ENCODE data around the gene CUEDC1.
"Not testable (repeated sequence)": the region's sequence is repeated elsewhere in the genome, so short reads cannot be mapped to it uniquely, and the experiment has no call there.

The CUEDC1 gene

DNA sequence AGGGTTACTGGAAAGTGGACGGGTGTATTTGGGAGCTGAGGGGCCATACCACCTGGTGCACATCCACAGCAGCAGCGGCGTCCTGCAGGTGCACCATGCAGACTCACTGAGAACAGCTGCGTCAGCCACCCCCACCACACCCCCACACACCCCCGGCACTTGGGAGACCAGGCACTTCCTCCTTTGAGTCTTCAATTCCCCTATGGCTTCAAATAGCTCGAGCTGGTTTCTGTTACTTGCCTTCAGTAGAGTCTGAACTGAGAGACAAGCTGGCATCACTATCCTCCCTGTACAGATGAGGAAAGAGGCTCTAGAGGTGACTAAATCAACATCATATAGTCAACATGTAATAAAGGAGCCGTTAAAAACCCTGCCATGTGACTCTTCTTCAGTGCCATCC is 15.4 kb downstream of the CUEDC1 start:
- no peak for DNase-seq (ENCODE audit: low read depth, low spot score)

- DNase-seq (ENCODE audit: low read depth, low spot score): no peak
Measured at GRCh38 chr17:57938061-57938502, 17.1 kb downstream of the CUEDC1 start.

DNA sequence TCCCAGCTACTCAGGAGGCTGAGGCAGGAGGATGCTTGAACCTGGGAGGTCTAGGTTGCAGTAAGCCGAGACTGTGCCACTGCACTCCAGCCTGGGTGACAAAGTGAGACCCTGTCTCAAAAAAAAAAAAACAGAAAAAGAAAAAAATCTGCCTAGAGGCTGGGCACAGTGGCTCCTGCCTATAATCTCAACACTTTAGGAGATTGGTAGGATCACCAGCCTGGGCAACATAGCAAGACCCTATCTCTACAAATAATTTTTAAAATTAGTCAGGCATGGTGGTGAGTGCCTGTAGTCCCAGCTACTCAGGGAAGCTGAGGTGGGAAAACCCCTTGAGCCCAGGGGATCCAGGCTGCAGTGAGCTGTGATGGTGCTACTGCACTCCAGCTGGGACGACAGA is 17.7 kb downstream of the CUEDC1 start:
- no peak for DNase-seq (ENCODE audit: low read depth, low spot score)

GRCh38 chr17:57935833-57936807 is 19.1 kb downstream of the CUEDC1 start:
- no peak for DNase-seq (ENCODE audit: low read depth, low spot score)

- no peak for DNase-seq (ENCODE audit: low read depth, low spot score)
Measured at GRCh38 chr17:57931488-57932137, 23.6 kb downstream of the CUEDC1 start.

DNA sequence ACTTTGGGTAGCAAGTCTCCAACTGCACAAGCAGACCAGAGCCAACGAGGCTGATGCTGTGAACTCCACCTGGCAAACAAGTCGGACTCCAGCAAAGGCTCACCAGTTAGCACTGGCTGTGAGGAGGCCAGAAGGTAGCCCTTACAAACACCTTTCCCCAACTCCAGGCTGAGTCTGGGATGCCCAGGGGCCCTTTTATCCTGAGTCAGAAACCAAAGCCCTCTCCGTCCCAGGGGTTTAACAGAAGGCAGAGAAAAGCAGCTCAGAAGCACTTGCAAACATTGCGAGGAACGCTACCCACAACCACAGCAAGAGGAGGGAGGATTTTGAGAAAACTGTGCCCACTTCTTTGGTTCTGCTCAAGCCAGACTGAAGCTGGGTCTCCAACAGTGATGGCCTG is 25.0 kb downstream of the CUEDC1 start:
- DNase-seq (ENCODE audit: low read depth, low spot score): no peak

GRCh38 chr17:57929386-57929785 is 25.8 kb downstream of the CUEDC1 start:
- no peak for DNase-seq (ENCODE audit: low read depth, low spot score)

- no peak for DNase-seq (ENCODE audit: low read depth, low spot score)
Measured at GRCh38 chr17:57928928-57929327, 26.3 kb downstream of the CUEDC1 start.

DNA sequence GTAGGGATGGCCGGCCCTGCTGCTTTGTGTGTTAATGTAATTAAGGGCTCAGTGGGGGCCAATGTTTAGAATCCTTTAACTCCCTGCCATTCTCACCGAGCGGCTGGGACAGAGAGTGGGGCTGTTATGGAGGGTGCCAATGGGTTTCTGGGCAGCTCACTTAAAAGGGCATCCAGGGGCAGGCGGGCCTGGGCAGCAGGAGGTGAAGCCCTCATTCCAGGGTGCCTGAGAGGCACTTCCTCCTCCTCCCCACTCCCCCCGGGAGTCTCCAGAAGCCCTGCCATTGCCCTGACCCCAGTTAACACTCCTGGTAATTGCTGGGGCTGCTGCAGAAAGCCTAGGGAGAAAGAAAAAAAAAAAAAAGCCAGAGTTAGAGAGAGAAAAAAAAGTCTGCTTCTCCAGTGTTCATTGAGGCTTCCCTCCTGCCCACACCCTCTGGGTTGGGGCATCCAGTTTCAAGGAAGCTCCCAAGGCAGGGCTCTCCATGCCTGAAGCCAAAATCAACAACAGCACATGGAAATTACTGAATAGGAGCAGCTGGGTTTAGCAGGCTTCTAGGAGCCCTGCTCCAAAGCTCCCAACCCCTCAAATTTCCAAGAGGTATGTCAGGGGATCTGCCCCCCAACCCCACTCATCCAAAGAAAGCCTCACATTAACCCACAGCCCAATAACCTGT is 28.0 kb downstream of the CUEDC1 start:
- DNase-seq (ENCODE audit: low read depth, low spot score): no peak

DNA sequence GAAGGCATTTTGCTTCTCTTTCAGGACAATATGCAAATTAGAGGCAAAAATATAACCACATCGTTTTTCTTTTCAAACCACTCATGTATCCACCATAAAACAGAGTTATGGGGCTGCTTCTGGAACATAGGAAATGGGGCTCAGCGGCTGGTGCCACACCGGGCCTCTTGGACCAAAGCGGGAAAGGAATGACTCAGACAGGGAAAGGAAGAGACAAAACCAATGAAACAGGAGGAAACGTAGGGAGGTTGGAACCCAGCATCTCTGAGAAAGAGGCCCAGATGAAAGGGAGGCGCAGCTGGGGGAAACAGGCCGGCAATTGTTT is 28.5 kb downstream of the CUEDC1 start:
- DNase-seq (ENCODE audit: low read depth, low spot score): no peak

DNA sequence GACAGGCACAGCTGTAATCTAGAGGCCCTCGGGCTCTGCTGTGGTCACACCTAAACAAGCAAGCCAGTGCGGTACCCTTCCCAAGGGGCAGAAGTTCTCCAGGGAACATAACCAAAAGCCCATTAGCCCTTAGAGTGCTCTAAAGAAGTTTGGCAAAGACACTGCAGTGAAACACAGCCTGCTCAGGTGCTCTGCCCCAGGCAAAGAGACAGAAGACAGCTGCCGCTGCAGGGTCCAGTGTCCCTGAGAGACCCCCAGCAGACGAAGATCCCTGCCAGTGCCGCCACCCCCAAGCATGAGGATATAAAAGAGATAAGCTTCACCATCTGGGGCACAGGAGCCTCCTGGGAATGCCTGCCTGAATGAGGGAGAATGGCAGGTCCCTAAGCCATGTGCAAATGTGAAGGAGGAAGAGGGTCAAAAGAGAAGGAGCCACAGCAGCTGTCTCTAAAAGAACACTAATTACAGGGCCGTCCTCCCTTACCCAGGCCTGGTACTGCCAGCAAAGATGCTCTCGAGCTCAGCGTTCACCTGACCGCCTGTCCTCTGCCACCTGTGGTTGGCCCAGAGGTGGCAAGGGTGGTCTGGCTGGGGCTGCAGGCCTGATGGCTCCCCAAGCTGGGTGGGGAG is 29.7 kb downstream of the CUEDC1 start:
- DNase-seq (ENCODE audit: low read depth, low spot score): no peak

GRCh38 chr17:57924677-57925076 is 30.5 kb downstream of the CUEDC1 start:
- DNase-seq (ENCODE audit: low read depth, low spot score): no peak

GRCh38 chr17:57923182-57923872 is 31.9 kb downstream of the CUEDC1 start:
- no peak for DNase-seq (ENCODE audit: low read depth, low spot score)

DNA sequence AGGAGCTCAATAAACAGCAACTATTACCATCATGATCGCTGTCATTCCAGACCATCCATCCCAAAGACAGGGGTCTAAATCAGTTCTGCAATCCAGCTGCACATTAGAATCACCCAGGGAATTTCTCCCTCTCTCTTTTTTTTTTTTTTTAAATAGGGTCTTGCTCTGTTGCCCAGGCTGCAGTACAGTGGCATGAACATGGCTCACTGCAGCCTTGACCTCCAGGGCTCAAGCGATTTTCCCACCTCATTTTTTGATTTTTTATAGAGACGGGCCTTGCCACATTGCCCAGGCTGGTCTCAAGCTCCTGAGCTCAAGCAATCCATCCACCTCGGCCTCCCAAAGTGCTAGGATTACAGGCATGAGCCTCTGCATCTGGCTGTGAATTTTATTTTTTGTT is 32.5 kb downstream of the CUEDC1 start:
- not testable (repeated sequence) for DNase-seq (ENCODE audit: low read depth, low spot score)

DNA sequence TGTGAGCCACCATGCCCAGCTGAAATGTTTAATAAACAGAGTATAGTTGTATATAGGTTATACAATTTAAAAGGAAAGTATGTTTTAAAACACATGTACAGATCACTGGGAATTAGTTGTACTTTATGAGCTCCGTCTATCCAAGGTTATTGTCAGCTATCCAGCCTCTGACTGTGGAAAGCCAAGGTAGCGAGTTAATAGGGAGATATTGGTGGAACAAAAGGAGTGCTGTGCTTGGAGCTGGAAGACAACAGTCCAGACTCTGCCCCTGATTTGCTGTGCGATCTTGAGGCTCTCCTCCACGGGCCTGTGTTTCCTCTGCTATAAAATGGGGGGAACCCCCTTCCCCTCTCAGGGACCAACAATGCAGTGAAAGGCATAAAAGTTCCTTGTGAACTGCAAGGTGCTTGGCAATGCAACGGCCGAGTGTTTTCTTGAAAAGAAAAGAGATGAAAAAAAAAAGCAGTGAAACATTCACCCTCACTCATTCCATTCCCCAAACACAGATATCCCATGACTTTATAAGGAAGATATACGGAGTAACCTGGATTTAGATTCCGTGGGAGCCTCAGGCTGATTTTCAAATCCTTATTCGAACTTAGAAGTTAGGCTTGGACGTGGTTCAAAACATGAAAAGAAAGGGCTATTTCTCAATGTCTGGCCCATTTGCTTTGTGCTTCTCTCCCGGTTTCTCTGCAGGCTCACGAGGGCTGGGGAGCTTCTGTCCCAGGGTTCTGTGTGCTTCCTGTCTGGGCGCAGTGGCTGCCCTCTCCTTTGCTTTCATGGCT is 34.1 kb downstream of the CUEDC1 start:
- DNase-seq (ENCODE audit: low read depth, low spot score): no peak

GRCh38 chr17:57919918-57920317 is 35.3 kb downstream of the CUEDC1 start:
- no peak for DNase-seq (ENCODE audit: low read depth, low spot score)

DNA sequence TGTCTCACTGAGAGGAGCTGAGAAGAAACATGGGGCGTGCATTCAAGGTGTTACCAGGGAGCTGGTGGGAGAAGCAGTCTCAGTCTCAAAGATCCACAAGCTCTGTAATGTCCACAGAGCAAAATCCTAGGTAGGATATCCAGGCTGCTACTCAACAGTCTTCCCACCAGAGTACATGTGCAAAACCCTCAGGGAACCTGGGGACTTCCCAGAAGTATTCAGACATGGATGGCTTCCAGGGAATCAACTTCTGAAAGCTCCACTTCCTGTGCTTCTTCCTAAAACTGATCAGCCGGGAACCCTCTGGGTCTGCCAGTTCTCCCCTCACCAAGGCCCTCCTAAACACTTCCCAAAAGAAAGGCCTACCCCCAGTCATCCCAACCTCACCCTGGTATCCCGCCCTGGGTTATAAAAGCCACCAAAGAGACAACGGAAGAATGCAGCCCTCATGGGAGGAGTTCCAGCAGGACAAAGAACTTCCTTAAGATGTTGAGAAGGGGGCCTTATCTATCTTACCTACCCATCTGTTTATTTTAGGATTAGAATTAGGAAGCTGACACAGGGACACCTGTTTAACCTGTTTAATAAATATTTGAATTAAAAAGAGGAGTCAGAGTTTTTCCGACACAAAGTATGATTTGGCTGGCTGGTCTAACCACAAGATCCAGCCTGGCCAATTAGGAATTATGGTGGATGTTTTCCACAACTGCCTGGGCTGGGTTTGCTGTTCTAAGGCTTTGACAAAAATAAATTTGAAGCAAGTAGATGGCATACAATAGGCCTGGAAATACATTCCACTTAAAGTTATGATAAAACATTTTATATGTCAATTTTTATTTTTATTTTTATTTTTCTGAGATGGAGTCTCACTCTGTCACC is 37.0 kb downstream of the CUEDC1 start:
- no peak for DNase-seq (ENCODE audit: low read depth, low spot score)

GRCh38 chr17:57916925-57917858 is 38.0 kb downstream of the CUEDC1 start:
- no peak for DNase-seq (ENCODE audit: low read depth, low spot score)
